GM19397 (cell line): ENCODE results near the gene SUPT3H.
"Not testable (repeated sequence)": the region's sequence is repeated elsewhere in the genome, so short reads cannot be mapped to it uniquely, and the experiment has no call there.

ENCODE experiments used
- ATAC-seq: cut with Tn5 transposase; IDR thresholded peaks from one replicate; pipeline ENCODE4 v1.9.1; 2021; ENCODE audit warnings: mild to moderate bottlenecking, moderate library complexity; ENCODE audit not compliant: unreplicated experiment

Gene SUPT3H

DNA sequence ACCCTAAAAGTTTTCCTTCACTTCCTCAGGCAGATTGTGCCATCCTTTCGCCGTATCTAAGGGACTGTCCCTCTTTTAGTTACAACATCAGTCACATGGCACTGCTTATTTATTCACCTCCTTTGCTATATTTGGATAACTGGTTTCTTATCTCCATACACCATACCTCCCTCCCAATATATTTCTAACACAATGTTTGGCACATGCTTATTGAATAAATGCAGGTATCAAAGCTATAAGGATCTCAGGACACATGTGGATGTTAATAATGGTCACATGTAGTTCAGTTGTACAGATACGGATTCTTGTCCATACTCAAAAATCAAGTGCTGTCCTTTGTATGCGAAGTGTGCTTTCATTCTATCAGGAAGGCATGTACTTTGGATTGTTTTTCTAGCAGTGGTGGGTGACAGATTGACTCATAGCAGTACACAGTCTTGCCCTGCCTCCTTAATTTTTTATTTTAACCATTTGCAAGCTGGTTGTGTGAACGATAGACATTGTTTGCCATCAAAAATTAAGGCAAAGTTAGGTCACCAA is 456.7 kb downstream of the SUPT3H start:
- ATAC-seq, result no peak

DNA sequence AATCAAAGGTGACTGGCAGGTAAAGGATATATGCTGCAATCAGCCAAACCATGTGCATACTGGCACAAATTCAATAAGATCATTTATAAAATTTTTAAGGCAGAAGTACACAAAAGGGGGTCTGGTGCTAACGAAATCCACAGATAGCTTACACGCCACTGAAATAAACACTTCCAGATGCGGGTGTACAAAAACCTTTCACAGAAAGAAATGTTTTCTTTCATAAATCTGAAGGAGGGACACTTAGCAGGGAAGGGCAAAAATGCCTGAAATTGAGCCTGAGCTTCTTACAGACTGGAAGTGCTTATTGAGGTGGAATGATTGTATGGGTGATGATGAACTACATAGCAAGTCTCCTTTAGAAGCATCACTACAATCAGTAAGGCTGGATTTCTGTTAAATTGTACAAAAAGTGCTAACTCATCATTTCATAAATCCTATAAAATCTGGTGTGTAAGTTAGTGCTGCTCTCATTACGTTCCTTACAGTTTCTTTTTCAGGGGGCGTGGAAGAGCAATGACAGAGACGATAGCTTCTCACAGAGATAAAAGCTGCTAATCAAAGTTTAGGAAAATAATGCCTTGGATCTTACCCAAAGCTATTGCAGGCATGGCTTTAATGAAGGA is 458.9 kb downstream of the SUPT3H start:
- ATAC-seq, result no peak

DNA sequence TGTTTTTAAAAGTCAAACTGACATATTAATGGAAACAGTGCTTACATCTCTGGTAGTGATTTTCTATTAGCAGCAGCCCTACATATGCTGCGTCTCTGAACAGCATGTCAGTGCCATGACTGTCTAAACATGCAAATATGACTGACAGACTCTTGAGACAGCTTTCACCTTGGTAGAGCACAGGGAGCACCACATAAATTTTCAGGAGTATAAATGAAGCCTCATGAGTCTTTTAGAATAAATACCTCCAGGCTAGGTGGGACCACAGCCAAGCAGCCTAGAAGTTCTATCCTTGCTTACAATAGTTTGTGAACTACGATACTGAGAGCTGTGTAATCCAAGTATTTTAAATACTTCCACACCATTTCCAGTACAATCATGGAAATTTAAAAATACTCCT is 460.3 kb downstream of the SUPT3H start:
- no peak for ATAC-seq

DNA sequence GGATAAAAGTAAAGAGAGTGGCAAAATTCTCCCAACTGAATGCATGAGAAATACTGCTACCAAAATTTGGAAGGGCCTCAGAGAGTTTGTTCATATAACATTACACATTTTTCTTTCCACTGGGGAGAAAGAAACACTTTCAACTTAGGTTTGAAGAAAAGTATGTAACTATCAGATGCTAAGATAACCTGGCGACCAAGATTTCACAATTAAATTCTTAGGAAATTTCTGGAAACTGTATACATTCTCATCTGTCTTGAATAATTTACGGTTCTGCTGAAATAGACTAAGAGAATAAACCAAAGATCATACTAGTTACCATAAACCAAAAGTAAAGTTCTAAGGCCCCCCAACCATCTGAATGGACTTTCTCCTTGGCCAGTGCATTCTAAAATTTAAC is 462.6 kb downstream of the SUPT3H start:
- no peak for ATAC-seq

DNA sequence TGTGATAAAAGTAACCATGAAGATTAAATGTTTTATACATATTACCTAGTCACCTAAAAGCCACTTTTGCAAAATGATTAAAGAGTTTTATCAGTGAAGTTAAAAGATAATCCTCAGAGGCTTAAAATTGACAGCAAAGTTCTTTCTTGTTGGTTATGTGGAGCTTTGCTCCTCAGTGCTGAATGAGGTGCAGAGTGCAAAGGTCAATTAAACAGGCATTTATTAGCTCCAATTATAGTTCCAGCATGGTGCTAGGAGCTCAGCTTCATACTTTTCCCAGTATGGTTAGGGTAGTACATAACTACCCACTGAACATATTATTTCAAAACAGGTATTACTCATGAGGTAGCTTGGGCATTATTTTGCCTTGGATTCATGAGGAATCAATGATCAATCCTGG is 463.6 kb downstream of the SUPT3H start:
- ATAC-seq, result no peak

DNA sequence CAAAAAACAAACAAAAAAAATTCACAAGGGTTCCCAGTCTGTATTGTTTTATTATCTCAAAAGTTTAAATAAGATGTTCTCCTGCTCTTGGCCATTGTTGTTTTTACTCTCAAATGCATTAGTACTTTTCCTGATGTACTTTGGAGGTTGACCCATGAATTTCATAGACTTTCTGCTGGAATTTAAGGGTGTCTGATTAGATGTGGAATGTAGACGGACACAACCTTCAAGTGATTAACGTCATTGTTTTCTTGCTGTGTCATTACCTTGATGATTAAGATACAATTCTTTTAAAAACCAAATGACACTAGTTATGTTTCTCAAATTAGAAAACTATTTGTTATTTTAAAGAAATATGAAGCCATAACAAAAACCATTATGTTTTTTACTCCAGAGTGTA is 471.0 kb downstream of the SUPT3H start:
- ATAC-seq, result no peak

DNA sequence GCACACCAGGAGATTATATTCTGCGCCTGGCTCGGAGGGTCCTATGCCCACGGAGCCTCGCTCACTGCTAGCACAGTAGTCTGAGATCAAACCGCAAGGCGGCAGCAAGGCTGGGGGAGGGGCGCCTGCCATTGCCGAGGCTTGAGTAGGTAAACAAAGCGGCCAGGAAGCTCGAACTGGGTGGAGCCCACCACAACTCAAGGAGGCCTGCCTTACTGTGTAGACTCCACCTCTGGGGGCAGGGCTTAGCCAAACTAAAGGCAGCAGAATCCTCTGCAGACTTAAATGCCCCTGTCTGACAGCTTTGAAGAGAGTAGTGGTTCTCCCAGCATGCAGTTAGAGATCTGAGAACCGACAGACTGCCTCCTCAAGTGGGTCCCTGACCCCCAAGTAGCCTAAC is 477.4 kb downstream of the SUPT3H start:
- ATAC-seq, result not testable (repeated sequence)

DNA sequence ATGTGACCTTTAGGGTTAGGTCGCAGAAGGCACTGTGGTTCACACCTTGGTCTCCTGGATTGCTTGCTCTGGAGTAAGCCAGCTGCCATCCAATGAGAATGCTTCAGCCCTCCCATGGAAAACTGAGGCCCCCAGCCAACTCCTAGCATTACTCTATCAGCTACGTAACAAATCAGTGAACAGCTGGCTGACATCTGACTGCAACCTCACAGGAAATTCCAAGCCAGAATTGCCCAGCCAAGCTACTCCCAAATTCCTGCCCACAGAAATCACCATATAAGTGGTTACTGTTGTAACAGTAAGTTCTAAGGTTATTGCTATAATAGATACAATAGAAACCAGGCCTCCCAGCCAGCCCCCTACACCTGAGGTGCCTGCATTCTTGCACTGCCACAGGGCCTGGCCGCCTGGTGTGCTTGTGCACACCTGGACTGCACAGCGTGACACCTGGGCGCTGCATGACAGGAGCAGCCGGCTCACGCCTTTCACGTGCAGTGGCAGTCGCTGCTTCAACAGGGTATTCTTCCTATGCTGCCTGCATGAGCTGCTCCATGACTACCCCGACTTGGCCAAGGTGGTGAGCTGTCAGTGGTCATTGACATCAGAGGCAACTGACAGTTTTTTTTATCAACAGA is 479.3 kb downstream of the SUPT3H start:
- no peak for ATAC-seq

DNA sequence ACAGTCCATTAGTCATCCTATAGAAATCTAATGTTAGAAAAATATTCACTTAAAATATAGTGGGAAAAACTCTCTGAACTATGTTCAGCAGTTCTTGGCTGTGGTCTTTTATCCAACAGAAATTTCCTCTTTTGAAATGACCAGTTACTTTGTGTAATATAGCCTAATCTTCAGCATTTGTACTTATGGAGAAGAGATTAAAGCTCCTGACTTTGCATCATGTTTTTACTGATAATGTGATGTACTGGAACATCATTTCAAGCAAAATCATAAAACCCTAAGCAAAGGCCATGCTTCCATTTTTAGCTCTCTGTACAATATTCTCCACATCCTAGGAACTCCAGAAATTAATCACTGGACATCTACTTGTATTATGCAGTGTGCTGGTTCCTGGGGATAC is 480.4 kb downstream of the SUPT3H start:
- no peak for ATAC-seq

DNA sequence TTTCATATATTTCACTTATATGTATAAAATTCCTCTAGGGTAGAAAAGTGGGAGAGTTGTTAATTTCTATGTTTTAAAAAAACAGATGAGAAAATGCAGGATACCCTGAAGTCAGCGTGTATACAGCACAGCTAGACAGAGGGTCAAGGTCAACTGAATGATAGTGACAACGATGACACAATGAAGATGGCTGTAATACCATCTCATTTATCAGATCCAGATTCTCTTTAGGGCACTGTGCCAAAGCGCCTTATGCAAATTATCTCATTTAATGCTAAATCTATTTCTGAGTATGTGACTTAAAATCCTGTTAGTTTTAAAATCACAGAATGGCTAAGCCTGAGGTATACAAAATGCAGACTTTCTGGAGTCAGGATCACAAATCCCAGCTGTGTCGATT is 481.0 kb downstream of the SUPT3H start:
- ATAC-seq, result no peak

DNA sequence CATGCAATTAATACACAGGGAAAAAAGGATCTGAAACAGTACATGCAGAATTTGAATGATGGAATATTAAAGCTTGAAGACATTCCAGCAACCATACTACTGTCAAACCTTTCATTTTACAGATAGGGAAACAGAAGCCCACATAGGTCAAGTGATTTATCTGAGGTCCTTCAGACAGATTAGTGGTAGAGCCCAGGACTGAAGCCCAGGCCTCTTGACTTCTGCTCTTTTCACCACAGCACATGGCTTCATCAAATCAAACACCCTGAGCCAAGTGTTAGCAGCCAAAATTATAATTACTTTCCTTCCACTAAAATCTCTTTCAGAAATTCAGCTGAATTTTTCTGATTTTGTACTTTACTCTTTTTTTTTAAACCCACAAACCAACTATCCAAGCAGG is 485.2 kb downstream of the SUPT3H start:
- ATAC-seq, result no peak

DNA sequence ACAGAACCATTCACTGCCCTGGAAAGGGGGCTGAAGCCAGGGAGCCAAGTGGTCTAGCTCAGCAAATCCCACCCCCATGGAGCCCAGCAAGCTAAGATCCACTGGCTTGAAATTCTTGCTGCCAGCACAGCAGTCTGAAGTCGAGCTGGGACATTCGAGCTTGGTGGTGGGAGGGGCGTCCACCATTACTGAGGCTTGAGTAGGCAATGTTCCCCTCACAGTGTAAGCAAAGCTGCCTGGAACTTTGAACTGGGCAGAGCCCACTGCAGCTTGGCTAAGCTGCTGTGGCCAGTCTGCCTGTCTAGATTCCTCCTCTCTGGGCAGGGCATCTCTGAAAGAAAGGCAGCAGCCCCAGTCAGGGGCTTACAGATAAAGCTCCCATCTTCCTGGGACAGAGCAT is 498.7 kb downstream of the SUPT3H start:
- not testable (repeated sequence) for ATAC-seq

DNA sequence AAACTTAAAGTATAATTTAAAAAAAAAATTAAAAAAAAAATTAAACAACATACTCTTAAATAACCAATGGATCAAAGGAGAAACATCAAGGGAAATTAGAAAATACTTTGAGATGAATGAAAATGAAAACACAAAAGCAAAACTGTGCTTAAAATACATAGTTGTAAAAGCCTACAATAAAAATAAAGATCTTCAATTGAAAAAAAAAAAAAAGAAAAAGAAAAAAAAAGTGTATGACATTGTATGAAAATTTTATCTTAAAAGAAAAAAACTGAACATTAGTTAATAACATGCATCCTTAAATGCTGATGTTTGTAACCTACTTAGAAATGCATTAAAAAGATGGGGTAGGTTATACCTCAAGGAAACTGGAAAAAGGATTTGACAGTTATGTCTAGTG is 501.1 kb downstream of the SUPT3H start:
- not testable (repeated sequence) for ATAC-seq

DNA sequence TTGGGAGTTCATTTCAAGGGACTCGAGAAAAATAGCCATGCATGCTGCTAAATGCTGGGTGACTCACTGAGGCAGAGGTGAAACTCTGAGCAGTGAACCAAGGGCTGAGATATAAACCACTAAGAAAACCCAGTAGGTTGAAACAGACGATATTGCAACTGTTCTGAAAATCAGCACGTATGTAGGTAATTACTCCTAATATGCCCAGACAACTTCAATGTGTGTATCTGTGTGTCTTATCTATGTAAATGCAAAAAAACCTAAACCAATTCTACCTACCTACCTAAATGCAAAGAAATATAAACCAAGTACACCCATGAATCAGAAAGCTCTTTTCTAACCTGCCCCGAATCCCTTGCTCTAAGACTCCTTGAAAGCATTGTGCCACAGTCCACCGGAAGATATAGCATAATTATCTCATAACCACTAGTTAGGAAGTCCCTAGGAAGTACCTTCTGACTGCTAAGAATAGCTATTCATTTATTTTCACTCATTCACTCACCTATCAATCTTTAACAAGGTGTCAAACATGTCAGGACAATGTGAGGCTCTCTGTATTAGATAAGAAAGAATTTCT is 508.3 kb downstream of the SUPT3H start:
- peak; percentile 75 for ATAC-seq

DNA sequence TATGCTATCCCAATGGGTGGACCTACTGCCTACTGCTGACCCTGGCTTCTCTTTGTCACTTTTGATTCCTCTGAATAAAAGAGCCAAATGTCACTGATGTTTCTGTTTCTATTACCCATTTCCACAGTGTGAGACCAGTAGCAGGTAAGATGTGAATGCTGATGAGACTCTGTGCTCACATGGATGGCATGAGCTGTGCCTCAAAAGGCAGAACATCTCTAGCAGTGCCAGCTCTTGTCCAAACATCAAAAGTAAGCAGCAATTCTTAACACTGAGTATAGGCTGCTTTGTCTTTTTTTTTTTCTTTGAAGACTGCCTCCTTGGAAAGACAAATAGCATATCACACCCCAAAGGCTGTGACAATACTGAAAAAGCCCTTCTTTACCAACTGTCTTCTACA is 508.8 kb downstream of the SUPT3H start:
- peak; percentile 22 for ATAC-seq

DNA sequence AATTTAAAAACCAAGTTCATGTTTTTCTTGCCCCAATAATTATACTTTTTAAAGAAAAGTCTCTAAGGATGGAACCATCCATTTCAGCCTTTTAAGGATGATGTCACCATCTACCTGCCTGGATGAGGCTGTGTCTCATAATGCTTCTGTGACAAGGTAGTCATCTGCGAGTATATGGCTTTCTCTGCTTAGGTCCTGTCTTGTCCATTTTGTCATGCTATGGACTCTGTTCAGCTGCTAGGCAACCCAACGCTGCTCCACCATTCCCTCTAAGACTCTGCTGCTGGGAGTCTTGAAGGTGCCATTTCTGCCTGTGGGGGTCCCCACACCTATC is 509.4 kb downstream of the SUPT3H start:
- peak; percentile 39 for ATAC-seq

DNA sequence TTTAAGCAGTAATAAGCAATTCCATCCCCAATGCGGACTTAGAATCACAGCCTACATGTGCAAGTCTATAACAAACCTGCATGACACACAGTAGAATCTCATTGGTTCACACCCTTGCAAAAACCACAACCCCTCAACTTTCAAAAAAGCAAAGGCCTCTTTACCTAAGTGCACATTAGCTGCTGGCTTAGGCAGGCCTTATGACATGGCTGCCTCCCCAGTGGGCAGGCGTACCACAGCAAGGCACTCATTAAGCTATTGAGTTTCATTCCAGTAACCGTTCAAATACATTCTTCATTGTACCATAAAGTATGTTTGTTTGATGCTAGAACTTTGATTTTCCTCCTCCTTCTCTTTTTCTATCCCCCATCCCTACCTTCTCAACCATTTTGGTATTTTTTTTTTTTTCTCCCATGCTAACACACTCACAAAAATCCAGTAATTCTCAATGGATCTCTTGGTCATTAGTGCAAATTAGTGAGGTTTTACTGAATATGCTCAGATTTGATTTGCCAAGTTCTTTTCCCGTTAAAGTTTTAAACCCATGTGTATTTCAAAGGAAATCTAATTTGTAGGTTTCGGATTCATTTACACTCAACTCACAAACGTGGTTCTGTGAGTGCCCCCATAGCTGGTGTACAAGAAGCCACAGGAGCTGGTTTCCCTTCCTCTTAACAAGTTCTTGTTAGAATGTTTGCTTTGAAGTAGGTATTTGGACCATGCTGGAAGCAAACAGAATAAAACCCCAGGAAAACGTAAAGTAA is 510.0 kb downstream of the SUPT3H start:
- ATAC-seq, result peak; percentile 54

DNA sequence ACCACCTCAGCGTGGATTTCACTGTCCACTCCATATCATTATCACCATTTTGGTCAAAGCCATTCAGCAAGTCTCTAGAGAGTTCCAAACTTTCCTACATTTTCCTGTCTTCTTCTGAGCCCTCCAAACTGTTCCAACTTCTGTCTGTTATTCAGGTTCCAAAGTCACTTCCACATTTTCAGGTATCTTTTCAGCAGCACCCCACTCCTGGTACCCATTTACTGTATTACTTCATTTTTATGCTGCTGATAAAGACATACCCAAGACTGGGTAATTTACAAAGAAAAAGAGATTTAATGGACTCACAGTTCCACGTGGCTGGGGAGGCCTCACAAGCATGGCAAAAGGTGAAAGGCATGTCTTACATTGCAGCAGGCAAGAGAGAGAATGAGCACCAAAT is 512.5 kb downstream of the SUPT3H start:
- ATAC-seq, result not testable (repeated sequence)

DNA sequence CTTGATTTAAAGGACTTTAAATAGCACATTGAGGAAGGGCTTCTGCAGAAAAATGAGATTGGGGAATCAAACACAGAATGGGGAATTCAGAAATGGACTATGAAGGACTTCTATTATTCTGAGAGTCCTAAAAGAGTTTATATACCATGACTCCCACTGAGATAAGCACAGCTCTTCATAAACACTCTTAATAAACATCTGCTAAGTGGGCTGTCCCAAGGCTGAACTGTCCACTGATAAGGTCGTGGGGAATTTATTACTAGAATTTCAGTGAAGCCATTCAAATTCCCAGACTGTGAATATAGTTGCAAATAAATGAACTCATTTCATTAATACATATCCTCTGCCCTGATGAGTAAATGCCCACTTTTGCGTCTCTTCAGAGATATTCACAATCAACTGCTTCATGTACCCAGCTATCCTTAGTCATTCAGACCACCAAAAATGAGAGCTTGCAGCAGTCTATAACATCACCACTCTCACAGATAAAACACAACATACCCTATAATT is 517.8 kb downstream of the SUPT3H start:
- no peak for ATAC-seq

DNA sequence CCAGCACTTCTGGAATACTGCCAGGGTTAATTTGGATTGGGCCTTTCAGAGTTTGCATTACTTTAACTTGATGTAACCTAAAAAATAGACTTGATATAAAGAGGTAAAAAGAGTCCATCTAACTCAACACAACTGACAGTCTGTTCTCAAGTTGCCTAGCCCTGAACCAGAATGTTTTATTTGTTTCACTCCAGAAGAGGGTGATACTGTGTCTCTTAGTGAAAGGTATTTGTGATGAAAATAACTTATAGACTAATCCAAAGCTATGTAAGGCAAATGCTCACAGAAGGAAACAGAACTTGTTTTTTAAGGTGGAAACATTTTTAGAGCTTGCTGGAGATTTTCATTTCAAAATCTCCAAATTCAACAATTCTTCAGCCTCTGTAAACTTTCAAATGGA is 518.7 kb downstream of the SUPT3H start:
- ATAC-seq, result no peak

DNA sequence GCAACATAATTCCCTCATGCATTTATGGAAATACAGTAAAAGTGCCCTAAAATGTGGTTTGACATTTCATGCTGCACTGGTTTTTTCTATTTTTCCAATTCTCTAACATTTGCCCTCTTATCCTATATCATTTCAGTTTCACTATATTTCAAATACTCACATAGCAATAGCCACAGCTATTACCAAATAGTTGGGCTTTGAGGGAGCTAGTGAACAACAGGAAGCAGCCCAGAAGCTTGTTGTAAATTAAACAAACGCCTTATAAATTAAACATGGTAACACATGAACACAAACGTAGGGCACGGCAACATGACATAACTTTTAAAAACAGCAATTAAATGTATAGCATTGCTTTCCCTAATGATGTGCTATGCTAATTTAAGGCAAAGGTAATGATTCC is 521.3 kb downstream of the SUPT3H start:
- no peak for ATAC-seq
